GM18951 (cell line): Measurements from ENCODE around the gene TMEM161B.
"Not testable (repeated sequence)": the region's sequence is repeated elsewhere in the genome, so short reads cannot be mapped to it uniquely, and the experiment has no call there.

Experiments used
- POLR2A ChIP-seq: IDR thresholded peaks from 4 replicates; pipeline ENCODE4 v1.6.1; 2011; ENCODE audit warnings: mild to moderate bottlenecking; ENCODE audit not compliant: insufficient read length, insufficient read depth; ENCODE audit errors: extremely low read depth
- in situ Hi-C: fragments of 300-500 bp; cut with MboI; formaldehyde crosslinking; loops from one replicate; pipeline ENCODE4 v1.12.0; 2022; ENCODE audit warnings: low sequenced_read_pairs, mixed read lengths, inconsistent platforms; ENCODE audit not compliant: unreplicated experiment

The TMEM161B gene

GRCh38 chr5:88268385-88269184, at the start of gene TMEM161B:
TSS of gene TMEM161B (minus strand) at chr5:88268845. CDS start at chr5:88268723, 122 bp downstream.
- peak; percentile 76 for TF ChIP-seq POLR2A
- in situ Hi-C loops, result no loop called here

GRCh38 chr5:88304356-88304755, 35.7 kb upstream of the TMEM161B start:
- in situ Hi-C loops, result no loop called here

GRCh38 chr5:88298425-88298824, 29.8 kb upstream of the TMEM161B start:
- in situ Hi-C loops, result no loop called here
- no peak for TF ChIP-seq POLR2A

More at GRCh38 chr5:88304356-88304755, 35.7 kb upstream of the TMEM161B start:
- TF ChIP-seq POLR2A, result no peak

DNA sequence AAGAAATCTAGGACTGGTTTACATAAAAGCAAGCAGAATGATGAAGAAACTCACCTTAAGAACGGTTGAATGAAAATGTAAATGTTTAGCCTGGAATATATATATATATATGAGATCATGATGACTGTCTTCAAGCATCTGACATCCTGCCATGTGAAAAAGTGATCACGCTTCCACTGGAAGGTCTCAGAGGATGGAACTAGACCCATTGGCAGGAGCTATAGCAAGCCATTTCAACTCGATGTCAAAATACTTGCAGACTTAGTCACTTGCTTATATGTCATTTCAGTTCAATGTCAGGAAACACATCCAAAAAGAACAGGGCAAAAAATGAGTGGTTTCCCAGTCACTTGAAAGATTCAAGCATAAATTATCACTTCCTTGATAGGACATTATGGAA, 22.2 kb upstream of the TMEM161B start:
- in situ Hi-C loops, result no loop called here
- TF ChIP-seq POLR2A, result no peak

DNA sequence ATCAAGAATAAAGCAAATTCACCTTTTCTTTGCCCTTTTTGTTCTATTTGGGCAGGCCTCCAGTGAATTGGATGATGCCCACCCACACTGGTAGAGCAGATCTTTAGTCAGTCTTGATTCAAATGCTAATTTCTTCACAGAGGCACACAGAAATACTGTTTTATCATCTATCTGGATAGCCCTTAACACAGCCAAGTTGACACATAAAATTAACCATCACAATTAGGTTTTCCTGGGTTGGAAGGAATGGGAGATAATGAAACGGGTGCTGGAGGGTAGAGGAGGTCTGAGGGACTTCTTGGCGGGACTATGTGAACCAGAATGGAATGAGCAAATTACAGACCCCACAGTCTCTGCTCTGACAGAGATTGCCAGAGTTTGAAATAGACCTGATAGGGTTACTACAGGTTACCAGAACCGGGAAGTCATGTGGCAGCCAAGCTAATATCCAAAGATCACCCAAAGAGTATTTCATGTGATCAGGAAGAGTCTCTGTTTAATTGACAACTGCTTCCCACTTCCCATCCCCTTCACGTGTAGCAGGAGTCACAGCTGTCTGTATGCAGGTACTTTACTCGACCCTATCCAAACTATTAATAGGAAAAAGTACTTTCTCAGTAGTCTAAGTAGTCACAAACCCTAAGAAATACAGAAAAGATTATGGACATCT, 20.0 kb upstream of the TMEM161B start:
- no peak for TF ChIP-seq POLR2A
- in situ Hi-C loops, result no loop called here

DNA sequence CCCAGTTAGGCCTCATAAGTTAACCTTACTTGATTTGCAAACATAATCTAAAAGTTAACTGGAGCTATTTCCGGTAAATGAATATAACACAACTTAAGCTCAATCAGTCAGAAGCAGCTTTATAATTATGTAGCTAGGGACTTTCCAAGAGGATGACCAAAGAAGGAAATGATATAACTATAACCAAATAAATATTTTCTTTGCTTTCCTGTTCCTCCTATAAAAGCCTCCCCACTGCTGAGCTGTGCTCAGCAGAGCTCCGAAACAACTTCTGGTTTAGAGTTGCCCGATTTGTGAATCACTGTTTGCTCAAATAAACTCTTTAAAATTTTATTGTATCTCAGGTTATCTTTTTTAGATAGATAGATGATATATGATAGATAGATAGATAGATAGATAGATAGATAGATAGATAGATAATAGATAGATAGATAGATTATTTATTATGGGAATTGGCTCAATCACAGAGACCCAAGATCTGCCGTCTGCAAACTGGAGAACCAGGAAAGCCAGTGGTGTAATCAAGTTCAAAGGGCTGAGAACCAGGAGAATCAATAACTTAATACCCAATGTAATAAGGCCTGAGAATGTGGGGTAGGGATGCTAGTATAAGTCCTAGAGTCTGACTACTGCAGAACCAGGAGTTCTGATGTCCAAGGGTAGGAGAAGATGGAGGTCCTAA, 19.3 kb upstream of the TMEM161B start:
- in situ Hi-C loops, result no loop called here
- TF ChIP-seq POLR2A, result no peak

DNA sequence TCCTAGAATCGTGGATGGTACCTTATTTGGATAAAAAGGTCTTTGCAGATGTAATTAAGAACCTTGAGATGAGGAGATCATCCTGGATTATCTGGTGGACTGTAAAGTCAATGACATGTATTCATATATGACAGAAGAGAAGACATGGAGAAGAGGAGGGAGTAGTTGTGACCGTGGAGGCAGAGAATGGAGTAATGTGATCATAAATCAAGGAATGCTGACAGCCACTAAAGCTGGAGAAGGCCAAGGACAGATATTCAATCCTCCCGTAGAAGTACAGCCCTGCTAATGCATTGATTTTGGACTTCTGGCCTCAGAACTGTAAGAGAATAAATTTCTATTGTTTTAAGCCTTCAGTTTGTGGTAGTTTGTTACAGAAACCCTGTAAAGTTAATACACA, 18.7 kb upstream of the TMEM161B start:
- in situ Hi-C loops, result no loop called here
- TF ChIP-seq POLR2A, result no peak

DNA sequence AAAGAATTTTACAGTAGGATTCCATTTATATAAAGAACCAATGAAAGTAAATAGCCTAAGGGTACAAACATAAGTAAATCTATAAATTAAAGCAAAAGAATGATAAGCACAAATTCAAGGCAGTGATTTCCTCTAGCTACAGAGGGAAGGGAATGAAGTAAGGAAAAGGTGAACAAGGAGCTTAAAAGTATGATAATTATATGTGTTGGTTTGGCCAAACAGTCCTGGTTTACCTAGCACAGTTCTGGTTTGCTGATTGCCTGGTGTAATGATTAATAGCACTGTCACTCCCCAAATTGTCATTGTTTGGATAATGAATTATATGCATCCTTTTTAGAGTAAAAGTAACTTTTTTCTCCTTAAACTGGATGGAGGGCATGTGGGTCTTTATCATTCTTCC, 15.0 kb upstream of the TMEM161B start:
- no peak for TF ChIP-seq POLR2A
- in situ Hi-C loops, result no loop called here

DNA sequence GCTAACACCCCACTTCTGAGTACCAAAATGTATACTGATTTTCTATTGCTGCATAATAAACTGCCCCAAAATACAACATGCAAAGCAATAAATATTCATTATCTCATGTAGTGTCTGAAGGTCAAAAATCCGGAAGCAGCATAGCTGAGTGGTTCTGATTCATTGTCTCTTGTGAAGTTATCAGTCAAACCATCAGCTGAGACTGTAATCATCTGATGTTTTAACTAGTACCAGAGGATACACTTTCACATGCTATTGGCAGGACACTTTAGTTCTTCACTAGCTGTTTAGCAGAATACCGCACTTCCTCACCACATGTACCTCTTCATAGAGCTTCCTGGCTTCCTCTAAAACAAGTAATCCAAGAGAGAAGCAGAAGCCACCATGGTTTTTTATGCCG, 12.7 kb upstream of the TMEM161B start:
- no peak for TF ChIP-seq POLR2A
- in situ Hi-C loops, result no loop called here

- TF ChIP-seq POLR2A, result no peak
- in situ Hi-C loops, result no loop called here
These were observed 10.9 kb upstream of the TMEM161B start for GRCh38 chr5:88279584-88279983.

DNA sequence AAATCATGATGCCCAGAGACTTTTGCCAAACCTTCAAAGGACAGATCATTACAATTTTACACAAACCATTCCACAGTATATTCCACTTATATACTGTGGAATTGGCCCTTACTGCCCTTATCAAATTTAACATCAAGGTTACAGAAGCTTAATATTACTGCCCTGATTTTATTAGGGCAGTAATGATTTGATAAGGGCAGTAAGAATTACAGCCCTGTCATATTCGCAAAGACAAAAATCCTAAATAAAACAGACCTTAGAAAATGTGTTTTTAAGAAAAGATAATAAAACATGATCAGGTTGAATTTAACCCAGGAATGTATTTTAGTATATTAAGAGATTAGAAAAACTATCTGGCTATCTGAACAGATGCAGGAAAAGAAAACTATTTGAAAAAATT, 7.7 kb upstream of the TMEM161B start:
- no peak for TF ChIP-seq POLR2A
- in situ Hi-C loops, result no loop called here

GRCh38 chr5:88275581-88275980, 6.9 kb upstream of the TMEM161B start:
- in situ Hi-C loops, result no loop called here
- TF ChIP-seq POLR2A, result no peak

GRCh38 chr5:88269222-88269771, 652 bp upstream of the TMEM161B start:
- in situ Hi-C loops, result no loop called here

DNA sequence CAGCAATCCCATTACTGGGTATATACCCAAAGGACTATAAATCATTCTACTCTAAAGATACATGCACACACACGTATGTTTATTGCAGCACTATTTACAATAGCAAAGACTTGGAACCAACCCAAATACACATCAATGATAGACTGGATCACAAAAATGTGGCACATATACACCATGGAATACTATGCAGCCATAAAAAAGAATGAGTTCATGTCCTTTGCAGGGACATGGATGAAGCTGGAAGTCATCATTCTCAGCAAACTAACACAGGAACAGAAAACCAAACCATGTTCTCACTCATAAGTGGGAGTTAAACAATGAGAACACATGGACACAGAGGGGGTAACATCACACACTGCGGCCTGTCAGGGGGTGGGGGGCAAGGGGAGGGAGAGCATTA, 4.1 kb downstream of the TMEM161B start:
- in situ Hi-C loops, result not testable (repeated sequence)

More at GRCh38 chr5:88269222-88269771, 652 bp upstream of the TMEM161B start:
- TF ChIP-seq POLR2A, result no peak
